HG03439 (cell line): Measurements from ENCODE around the gene EXOC7.
"Not testable (repeated sequence)": the region's sequence is repeated elsewhere in the genome, so short reads cannot be mapped to it uniquely, and the experiment has no call there.

ENCODE experiments used
- ATAC-seq: cut with Tn5 transposase; IDR thresholded peaks from one replicate; pipeline ENCODE4 v1.9.1; 2021; ENCODE audit warnings: mild to moderate bottlenecking, moderate library complexity; ENCODE audit not compliant: unreplicated experiment

Gene EXOC7

DNA sequence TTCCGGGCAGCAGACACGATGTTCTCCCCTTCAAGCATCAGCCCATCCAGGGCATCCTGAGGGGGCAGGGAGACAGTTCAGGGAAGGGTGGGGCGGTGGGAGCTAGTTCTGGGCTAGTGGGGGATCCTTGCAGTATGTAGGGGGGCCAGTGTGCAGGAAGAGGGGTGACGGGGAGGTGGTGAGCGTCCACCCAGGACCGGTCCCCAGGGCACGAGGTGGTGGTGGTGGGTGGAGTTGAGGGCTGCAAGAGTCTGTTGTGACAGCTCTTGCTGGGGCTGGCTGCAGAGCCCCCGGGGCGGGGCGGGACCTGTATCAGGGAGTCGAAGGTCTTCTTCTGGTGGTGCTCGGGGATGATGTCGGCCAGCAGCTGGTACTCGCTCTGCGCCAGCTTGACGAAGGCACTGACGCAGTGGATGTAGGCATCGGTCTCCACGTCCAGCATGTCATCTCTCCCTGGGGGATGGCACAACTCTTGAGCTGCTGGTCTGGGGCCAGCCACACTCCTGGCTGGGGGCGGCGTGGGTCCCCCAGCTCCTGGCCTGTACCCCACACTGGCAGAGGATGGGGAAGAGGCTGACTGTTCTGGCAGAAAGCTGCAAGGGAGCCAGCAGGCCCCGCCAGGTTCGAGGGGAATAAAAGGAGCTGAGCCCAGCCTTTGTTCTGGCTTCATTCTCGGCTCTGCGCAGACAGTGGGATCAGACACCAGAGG lies 14.6 kb downstream of the EXOC7 start:
- no peak for ATAC-seq

DNA sequence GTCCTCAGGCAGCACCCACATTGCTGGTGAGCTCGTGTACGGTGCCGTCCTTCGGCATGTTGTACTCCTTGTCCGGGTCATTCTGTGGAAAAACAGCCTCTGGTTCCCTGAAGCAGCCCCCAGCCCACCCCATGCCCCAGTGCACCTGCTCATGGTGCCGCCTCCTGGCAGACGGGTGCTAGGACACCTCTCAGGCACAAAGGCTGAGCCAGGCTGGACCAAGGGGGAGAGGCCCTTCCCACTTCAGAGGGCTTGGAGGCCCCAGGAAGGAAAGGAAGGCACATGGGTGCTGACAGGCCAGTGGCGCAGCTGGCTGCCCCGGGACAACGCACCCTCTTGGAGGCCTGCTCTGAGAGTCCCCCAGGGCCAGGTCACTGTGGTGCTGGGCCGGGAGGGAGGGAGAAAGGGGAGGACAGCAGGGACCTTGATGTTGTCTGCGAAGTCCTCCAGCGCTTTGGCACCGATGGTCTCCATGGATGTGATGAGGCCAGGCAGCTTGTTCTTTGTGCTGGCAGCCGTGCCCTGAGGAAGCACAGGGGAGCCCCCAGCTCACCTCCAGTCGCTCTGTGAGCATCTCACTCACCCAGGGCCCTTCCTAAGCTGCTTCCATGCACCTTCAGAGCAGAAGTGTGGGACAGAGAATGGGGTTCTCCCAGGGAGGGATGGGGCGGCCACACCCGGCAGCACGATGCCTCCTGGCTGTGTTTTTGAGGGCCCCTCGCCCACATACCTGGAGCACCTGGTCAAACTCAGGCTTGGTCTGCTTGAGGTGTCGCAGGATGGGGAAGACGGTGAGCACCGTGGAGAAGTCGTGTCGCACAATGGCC lies 15.3 kb downstream of the EXOC7 start:
- no peak for ATAC-seq

DNA sequence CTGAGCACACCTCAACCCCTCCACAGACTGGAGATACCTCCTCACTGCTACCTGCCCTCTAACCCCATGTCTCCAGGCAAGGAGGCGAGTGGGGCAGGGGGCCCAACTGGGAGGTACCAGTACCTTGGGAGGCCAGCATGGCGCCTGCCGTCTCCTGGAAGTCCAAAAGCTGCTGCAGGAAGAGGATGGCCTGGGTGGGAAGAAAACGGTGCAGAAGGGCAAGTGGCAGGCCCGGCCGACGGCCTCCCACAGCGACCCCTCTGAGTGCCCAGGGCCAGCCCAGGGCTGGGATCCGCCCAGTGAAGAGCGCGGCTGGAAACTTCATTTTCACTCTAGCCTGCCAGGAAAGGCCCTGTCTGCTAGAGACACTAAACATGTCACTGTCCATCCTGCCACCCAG lies 16.1 kb downstream of the EXOC7 start:
- no peak for ATAC-seq

DNA sequence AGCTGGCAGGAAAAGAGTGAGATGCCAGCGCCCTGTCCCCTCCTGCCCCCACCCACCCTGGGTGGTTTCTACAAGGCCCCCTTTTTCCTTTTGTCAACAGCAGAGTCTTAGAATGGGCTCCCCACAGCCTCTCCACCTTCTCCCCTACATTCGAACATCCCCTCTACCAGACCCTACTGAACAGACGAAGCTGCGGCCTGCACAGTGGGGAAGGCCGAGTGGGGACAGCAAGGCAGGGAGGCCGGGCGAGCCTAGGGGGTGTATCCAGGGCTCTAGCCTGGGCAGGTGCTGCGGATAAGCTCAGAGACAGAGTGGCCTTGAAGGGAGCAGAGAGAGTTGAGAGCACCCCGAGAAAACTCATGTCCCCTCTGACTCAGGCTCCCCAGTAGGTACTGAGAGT lies 17.2 kb downstream of the EXOC7 start:
- no peak for ATAC-seq

DNA sequence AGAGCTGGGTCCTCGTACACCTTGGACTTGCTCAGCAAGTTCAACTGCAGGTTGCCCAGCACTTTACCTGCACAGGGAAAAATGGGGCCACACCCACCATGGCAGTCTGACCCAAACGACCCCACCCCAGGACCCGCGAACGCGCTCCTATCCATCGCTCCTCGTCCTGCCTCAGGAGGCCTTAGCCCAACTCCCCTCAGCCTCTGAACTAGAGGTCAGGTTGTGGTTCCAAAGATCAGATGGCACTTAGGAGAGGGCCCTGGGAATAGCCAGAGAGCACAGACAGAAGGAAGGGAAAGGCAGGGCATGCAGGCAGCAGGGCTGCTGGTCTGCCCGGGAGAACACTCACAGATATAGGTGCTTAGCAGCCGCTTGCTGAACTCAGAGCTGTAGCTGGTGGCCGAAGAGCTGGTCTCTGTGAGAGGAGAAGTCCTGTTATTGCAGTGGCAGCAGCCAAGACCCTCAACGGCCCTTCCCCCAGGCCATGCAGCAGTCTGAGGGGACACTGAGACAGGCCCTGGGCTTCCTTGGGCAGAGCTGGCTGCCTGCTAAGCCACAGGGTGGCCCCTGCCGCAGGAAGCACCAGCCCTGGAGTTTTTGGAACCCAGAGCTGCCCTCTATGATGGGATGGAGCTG lies 17.7 kb downstream of the EXOC7 start:
- ATAC-seq, result no peak

DNA sequence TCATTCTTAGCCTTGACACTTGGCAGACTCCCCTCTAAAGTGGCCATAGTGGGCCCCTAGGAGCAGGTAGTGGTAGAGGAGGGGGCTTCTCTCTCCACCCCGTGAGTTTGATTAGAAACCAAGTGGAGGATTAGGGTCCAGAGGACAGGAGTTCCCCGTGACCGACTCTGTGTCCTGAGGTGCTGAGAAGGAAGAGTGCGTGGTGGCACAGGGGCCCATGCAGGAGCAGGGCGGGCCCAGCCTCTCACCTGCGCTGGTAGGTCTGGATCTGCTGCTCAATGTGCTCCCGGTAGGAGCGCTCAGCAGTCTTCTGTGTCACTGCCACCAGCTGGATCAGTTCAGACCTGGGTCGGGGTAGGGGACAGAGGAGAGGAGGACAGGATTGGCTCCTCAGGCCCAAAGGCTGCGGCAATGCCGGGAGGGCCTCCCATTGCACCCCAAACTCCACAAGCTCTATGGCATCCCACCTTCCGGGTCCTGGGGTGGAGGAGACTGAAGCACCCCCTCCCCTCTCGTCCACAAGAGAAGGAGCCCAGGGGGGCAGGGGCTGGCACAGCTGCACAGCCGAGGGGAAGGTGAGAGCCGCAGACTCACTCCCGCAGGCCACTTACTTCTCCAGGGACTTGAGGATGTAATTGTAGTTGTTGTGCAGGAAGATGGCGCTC lies 18.4 kb downstream of the EXOC7 start:
- ATAC-seq, result no peak

DNA sequence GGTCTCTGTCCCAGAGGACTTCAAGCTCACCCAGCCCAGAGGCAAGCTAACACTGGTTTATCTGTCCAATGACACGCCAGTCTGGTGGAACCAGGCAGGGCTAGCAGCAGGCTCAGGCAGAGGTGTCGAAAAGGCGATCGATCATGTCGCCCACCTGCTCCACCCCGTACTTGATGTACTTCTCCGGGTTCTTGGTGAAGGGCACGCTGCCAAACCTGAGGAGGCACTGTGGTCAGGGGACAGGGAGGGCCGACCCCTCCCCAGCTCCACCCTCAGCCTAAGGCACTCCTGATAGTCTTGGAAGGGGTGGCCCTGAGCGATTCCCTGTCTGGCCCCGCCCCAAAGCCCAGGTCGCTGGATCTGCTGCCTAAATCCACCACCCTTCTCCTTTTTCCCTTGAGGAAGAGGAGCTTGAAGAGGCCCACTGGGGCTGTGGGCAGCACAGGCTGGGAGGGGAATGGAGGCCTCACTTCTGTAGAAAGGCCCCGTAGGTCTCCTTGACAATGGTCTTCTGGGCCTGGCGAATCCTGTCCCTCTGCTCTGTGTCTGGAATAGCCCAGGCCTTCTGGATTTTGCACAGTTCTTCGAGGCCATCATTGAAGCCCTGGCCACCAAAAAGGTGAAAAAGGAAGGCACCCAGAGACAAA lies 19.9 kb downstream of the EXOC7 start:
- no peak for ATAC-seq

DNA sequence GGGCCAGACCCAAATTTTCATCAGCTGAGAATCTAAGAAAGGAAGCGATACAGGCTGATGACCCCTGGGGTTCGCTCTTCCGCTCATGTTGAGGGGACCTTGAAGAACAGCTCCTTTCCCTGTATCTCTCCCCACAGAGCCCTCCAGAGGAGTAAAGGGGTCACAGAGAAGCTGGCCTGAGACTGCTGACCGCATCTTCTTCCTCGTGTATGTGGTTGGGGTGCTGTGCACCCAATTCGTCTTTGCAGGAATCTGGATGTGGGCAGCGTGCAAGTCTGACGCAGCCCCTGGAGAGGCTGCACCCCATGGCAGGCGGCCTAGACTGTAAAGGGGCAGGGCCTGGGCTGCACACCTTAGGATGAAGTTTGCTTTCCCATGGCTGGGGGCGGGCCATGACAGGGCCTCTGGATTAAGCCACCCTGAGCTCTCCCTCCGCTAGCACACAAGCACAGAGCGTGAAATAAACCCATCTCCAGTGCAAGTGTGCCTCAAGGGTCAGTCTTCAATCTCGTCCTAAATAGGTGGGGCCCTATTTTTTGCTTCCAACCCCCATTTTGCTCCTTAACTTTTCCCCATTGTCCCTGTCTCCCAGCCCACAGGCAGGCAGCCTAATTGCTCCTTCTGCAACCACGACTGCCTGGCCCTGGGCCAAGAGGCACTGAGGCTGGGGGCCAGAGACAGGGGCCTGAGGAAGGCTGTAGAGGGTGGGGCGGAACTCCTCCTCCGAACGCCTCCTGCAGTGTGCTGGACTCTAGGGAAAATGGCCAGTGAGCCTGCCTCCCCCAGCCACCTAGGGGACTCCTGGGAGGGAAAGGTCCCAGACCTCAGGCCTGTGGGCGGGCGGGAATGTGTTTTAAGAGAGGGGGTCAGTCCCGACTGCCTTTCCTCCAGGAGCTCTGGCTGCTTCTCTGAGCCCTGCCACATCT lies 21.0 kb downstream of the EXOC7 start:
- ATAC-seq, result no peak

DNA sequence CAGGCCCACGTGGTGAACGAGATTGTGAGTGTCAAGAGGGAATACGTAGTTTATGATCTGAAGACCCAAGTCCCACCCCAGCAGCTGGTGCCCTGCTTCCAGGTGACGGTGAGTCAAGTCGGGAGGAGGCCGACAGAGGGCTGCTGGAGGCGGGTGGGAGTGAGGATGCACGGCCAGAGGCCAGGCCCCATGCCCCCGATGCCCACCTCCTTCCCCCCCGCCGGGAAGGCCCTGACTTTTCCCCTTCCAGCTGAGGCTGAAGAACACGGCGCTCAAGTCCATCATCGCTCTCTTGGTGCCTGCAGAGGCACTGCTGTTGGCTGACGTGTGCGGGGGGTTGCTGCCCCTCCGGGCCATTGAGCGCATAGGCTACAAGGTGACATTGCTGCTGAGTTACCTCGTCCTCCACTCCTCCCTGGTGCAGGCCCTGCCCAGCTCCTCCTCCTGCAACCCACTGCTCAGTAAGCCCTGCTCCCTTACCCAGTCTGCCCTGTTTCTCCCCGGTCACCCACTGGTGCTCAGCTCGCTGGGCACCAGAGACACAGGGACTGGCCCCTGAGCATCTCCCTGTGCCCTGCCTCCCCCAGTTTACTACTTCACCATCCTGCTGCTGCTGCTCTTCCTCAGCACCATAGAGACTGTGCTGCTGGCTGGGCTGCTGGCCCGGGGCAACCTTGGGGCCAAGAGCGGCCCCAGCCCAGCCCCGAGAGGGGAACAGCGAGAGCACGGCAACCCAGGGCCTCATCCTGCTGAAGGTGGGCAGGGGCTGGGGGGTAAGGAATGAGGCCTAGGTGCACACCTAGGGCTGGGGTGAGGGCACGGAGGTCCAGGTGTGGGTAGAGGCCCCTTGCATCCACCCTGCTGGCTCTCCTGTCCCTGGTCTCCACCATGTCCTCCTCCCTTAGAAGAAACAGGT lies 22.0 kb downstream of the EXOC7 start:
- ATAC-seq, result no peak

DNA sequence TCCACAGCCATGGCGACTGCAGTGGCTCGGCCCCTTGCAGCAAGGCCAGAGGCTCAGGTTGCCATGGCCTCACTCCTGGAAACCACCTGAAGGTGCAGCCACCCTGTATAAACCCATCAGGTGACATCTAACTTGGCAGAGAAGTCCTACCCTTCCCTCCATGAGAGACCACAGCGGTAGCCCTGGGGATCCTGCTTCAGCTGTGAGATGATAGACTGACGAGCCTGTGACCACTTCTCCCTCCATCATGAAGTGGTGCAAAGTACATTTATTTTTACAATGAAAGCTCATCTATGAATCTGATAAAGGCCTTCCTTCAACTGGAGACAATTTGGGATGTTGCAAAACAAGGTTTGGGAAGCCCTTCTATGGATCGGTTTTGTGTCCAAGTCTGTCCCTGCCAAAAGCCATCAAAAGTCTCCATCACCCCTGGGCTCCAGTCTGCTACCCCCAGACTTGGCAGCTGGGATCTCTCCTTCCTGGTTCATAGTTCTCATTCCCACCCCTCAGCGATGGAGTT lies 22.8 kb downstream of the EXOC7 start:
- ATAC-seq, result no peak

DNA sequence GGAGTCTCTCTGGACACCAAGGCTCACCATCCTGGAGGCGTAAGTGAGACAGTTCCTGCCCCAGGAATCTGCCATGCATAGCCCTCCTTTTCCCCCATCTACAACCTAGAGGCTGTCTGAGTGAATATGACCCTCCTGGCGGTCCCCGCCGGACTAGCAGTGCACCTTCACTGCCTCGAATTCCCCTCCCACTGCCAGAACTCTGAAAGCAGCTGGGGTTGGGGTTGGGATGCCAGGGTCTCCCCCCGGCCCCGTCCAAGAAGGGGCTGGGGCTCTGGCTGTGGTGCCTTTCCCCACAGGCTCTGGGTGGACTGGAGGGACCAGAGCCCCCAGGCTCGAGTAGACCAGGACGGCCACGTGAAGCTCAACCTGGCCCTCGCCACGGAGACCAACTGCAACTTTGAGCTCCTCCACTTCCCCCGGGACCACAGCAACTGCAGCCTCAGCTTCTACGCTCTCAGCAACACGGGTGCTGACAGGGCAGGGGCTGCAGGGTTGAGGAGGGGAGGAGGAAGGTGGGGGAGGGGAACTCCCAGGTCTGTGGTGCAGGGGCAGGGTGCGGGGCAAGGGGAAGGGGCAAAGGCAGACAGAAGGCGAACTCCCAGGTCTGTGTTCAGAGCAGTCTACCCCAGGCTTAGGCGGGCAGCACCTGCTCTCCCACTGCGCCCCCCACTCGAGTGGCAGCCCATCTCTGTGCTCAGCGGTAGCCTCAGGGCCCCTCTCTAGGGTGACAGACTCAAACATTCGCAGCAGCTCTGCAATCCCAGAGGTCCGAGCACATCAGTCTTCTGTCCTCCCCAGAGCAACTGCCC lies 23.4 kb downstream of the EXOC7 start:
- ATAC-seq, result no peak

DNA sequence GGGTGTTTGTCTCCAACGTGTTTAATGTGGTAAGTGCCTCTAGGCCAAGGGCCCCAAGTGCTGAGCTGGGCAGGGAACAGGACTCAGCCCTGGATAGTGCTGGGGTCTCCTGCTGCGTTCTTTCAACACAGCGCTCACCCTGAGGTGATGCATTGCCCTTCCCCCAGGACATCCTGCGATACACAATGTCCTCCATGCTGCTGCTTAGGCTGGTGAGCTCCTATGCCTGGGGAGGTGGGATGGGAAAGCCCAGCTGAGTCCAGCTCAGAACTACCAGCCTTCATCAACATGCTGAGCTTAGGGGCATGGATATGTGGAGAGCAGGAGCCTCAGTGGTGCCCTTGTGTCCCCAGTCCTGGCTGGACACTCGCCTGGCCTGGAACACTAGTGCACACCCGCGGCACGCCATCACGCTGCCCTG lies 24.0 kb downstream of the EXOC7 start:
- ATAC-seq, result no peak

DNA sequence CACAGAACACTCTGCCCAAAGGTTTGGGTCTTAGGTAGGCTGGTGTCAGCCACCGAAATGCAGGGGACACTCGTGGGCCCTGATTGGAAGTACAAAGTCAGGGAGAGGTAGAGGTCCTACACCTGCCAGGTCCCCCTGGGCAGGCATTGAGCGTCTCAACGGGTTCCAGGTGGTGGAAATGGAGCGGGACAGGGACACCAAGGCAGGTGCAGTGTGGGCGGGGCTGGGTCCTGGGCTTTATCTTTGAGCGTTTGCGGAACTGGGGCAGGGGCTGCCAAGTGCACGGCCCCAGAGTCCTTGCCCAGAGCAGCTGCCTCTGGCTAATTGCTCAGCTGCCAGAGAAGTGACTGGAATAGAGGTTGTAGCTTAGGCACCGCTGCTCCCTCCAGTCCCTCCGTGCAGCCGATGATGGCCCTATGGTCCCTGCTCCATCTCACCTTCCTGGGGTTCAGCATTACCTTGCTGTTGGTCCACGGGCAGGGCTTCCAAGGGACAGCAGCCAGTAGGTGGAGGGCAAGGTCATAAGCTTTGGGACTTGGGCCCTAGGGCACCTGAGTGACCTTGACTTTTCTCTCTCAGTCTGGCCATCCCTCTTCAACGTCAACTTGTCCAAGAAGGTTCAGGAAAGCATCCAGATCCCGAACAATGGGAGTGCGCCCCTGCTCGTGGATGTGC lies 24.6 kb downstream of the EXOC7 start, which contains the start of gene ZACN:
Gene ZACN, plus strand, starts transcription at position 323 of the 675 bp plus-strand sequence. Its CDS starts 83 bp downstream, at position 406.
- no peak for ATAC-seq

DNA sequence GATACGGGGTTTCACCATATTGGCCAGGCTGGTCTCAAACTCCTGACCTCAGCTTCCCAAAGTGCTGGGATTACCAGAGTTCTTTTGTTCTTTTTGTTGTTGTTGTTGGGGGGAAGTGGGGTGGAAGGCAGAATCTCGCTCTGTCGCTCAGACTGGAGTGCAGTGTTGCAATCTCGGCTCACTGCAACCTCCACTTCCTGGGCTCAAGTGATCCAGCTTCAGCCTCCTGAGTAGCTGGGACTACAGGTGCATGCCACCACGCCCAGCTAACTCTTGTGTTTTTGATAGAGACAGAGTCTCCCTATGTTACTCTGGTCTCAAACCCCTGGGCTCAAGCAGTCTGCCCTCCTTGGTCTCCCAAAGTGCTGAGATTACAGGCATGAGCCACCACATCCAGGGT lies 25.2 kb downstream of the EXOC7 start:
- ATAC-seq, result not testable (repeated sequence)

DNA sequence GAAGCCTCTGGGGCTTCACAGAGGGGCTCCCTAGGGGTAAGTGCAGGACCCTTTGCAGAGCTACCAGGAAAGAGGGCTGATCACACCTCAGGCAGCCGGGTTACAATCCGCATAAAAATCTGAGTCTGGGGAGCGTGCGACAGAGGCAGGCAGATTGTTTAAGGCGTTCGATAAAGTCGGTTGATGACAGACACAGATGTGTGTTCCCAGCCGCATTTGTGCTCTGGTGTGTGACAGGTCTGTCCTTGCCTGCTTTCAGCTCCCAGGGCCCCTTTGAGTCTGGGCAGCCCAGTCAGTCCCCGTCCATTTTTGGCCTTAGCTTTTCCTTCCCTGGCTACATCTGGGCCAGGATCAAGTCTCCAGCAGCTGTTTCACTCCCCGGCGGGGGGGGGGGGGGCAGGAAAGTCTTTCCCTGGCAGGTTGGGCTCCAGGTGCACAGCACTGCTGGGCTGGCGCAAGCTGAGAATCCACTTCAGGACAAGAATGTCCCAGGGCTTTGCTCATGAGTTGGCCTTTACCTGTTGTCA lies 25.9 kb downstream of the EXOC7 start:
- ATAC-seq, result no peak

DNA sequence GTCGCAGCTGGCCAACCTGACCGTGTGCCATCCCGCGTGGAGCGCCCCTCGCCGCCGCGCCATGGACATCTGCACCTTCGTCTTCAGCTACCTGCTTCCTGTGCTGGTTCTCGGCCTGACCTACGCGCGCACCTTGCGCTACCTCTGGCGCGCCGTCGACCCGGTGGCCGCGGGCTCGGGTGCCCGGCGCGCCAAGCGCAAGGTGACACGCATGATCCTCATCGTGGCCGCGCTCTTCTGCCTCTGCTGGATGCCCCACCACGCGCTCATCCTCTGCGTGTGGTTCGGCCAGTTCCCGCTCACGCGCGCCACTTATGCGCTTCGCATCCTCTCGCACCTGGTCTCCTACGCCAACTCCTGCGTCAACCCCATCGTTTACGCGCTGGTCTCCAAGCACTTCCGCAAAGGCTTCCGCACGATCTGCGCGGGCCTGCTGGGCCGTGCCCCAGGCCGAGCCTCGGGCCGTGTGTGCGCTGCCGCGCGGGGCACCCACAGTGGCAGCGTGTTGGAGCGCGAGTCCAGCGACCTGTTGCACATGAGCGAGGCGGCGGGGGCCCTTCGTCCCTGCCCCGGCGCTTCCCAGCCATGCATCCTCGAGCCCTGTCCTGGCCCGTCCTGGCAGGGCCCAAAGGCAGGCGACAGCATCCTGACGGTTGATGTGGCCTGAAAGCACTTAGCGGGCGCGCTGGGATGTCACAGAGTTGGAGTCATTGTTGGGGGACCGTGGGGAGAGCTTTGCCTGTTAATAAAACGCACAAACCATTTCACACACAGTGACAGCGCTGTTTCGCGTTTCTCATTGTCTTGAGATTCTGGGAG lies 26.6 kb downstream of the EXOC7 start:
- ATAC-seq, result no peak
